C1 segment of cervical spinal cord (tissue), 14 donors: Measurements from ENCODE around the gene HECTD1.
"Not testable (repeated sequence)": the region's sequence is repeated elsewhere in the genome, so short reads cannot be mapped to it uniquely, and the experiment has no call there.

ENCODE experiments used
- DNase-seq, 14 donors: peaks; one replicate each; lab custom pipeline; 2025; lab: John Stamatoyannopoulos, UW

Gene HECTD1

GRCh38 chr14:31207755-31208545, at the start of gene HECTD1:
Gene HECTD1 (minus strand): TSS chr14:31207793. CDS start chr14:31205936, 1,857 bp downstream.
- DNase-seq = peak in 13 of 14 donors; percentile 68 to 92 (median 86)

GRCh38 chr14:31257244-31257553, 49.6 kb upstream of the HECTD1 start:
- DNase-seq = no peak

- DNase-seq = no peak
These were observed 49.1 kb upstream of the HECTD1 start for GRCh38 chr14:31256534-31257243.

GRCh38 chr14:31255918-31256317, 48.3 kb upstream of the HECTD1 start:
- DNase-seq = not testable (repeated sequence)

GRCh38 chr14:31255286-31255685, 47.7 kb upstream of the HECTD1 start:
- no peak for DNase-seq

GRCh38 chr14:31253746-31254471, 46.3 kb upstream of the HECTD1 start:
- DNase-seq = no peak

GRCh38 chr14:31252865-31253264, 45.3 kb upstream of the HECTD1 start:
- DNase-seq = no peak

- no peak for DNase-seq
These were observed 43.7 kb upstream of the HECTD1 start for GRCh38 chr14:31251028-31251958.

GRCh38 chr14:31244626-31245025, 37.0 kb upstream of the HECTD1 start:
- no peak for DNase-seq

GRCh38 chr14:31243860-31244259, 36.3 kb upstream of the HECTD1 start:
- no peak for DNase-seq

- DNase-seq = not testable (repeated sequence)
These were observed 34.8 kb upstream of the HECTD1 start for GRCh38 chr14:31242161-31242940.

- DNase-seq = no peak
These were observed 34.0 kb upstream of the HECTD1 start for GRCh38 chr14:31241450-31242114.

GRCh38 chr14:31239741-31240140, 32.1 kb upstream of the HECTD1 start:
- no peak for DNase-seq

GRCh38 chr14:31235462-31235861, 27.9 kb upstream of the HECTD1 start:
- no peak for DNase-seq

- DNase-seq = no peak
These were observed 24.5 kb upstream of the HECTD1 start for GRCh38 chr14:31232081-31232480.

- DNase-seq = not testable (repeated sequence)
These were observed 23.7 kb upstream of the HECTD1 start for GRCh38 chr14:31231272-31231671.

- DNase-seq = no peak
These were observed 23.0 kb upstream of the HECTD1 start for GRCh38 chr14:31230573-31230958.

- peak in 4 of 14 donors; percentile 2 to 40 (median 10) for DNase-seq
These were observed 22.3 kb upstream of the HECTD1 start for GRCh38 chr14:31229638-31230572.

GRCh38 chr14:31229009-31229408, 21.4 kb upstream of the HECTD1 start:
- no peak for DNase-seq
